HG03139 (cell line): Measurements from ENCODE around the gene ZNF385D.
"Not testable (repeated sequence)": the region's sequence is repeated elsewhere in the genome, so short reads cannot be mapped to it uniquely, and the experiment has no call there.

Experiments
- ATAC-seq: cut with Tn5 transposase; IDR thresholded peaks from one replicate; pipeline ENCODE4 v1.9.1; 2021; ENCODE audit not compliant: unreplicated experiment

The ZNF385D gene

DNA sequence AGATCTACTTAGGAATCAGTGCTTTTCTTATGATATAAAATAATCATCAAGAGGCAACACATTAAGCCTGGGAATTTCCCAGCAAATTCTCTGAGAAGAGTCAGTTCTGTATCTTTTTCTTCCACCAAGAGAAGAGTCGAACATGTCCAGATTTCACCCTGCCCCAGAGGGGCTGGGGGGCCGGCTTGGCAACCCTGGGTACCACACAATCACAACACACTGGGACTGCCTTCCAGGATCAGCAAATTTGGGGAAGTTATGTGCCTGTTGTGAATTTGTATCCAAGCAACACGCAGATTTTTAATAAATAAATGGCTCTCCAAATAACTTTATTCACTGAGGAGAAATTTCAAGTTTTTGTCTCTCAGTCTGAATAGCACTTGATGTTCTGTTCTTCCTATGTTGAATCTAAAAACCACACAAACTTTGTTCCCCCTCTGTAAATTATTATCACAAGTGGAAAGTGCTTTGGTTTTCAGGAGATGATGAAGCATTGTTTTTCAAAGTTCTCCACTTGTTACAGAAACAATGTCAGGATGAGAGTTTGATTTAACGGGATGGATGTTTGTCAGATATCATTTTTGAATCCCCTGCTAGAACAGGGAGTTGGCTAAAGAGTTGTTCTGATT lies 357.2 kb downstream of the ZNF385D start:
- ATAC-seq = no peak

DNA sequence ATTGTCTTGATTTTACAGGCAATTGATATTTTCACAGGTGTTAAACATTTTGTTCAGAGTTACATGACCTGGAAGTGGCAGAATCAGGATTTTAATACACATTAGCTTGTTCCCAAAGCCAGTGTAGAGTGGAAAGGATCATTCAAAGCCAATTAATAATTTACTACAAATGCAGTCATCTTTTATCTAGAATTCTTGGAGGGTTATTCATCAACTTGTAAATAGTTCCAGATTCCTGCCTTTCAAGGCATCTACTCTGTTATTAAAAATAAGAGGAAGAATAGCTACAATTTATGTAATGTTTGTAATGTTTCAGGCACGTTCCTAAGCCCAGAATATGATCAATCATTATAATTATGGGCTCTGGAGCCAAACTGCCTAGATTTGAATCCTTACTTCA lies 358.5 kb downstream of the ZNF385D start:
- ATAC-seq = no peak

DNA sequence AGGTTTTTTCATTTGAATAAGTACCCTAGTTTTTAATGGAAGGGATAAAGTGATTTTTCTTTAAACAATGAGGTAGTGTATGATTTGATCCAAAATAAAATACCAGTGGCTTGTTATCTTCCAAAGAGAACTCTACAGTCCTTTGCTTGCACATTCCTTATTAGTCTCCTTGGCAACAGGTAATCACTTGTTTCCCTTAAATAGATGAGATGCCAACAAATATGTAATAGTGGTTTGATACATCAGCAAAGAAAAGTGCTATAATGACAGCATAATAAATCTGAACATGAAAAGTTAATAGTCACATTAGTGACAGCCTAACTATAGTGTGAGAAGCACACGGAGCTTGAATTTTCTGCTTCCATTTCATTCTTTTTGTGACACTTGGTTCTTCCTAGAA lies 360.2 kb downstream of the ZNF385D start:
- no peak for ATAC-seq

DNA sequence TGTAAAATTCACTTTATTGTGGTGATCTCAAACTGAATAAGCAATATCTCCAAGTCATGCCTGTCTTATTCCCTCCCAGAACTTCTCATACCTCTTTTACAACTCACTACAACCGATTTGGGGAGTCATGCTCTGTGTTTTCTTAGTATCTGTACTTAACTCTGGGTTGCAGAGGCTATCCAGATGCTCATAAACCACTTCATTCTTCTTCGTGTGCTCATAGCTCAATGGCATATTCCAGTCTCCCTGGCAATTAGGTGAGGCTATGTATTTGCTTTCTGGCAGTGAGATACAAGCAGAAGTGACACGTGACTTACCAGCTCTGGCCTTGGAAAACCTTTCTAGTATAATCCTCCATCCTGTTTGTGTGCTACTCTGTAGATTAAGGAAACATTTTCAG lies 360.9 kb downstream of the ZNF385D start:
- ATAC-seq = no peak

DNA sequence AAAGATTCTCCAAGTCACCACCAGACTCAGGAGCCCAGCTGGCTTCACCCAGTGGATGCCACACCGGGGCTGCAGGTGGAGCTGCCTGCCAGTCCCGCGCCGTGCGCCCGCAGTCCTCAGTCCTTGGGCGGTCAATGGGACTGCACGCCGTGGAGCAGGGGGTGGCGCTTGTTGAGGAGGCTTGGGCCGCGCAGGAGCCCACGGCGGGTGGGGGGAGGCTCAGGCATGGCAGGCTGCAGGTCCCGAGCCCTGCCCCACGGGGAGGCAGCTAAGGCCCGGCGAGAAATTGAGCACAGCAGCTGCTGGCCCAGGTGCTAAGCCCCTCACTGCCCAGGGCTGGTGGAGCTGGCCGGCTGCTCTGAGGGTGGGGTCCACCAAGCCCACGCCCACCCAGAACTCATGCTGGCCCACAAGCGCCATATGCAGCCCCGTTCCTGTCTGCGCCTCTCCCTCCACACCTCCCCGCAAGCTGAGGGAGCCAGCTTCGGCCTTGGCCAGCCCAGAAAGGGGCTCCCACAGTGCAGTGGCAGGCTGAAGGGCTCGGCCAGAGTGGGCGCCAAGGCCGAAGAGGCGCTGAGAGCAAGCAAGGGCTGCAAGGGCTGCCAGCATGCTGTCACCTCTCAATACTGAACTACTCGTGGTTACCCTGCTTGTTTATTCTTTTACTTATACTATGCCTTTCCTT lies 363.7 kb downstream of the ZNF385D start:
- not testable (repeated sequence) for ATAC-seq

DNA sequence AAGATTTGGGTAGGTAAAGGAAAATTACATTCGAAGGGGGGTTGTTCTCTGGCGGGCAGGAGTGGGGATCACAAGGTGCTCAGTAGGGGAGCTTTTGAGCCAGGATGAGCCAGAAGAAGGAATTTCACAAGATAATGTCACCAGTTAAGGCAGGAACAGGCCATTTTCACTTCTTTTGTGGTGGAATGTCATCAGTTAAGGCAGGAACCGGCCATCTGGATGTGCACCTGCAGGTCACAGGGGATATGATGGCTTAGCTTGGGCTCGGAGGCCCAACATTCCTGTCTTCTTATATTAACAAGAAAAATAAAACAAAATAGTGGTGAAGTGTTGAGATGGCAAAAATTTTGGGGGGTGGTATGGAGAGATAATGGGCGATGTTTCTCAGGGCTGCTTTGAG lies 373.0 kb downstream of the ZNF385D start:
- not testable (repeated sequence) for ATAC-seq

DNA sequence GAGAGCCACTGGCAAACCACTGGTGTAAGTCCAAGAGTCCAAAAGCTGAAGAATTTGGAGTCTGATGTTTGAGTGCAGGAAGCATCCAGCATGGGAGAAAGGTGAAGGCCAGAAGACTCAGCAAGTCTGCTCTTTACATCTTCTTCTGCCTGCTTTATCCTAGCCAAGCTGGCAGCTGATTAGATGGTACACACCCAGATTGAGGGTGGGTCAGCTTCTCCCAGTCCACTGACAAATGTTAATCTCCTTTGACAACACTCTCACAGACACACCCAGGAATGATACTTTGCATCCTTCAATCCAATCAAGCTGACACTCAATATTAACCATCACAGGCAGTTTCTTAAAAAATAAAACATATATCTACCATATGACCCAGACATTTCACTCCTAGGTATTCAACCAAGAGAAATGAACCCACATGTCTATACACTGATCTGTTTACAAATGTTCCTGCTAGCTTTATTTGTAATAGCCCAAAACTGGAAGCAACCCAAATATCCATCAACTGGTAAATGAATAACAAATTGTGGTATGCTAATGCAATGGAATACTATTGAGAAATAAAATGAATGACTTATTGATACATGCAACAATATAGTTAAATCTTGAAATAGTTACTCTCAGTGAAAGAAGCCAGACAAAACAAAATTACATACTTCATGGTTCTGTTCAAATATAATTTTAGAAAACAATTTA lies 373.8 kb downstream of the ZNF385D start:
- no peak for ATAC-seq

DNA sequence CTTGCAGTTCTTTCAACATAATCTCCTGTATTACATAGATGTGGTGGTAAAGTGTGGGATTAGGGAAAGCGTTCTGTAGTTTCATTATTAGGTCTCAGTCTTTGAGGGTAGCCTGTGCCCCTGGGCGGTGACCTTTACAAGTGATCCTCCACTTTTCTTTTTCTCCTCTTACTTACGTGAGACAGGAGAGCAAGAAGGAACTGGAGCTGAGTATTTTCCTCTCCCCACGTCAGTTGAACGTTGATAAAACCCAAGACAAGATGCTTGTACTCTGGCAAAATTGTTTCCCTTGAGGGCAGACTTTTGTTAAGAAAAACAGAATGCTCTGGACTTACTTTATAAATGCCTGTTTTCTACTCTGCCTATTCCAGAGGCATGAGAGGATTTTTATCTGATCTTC lies 378.7 kb downstream of the ZNF385D start:
- no peak for ATAC-seq
